ENCODE data around the gene GART. TPM values are rescaled to one million over a fixed set of nuclear protein-coding genes. Genes with fewer than 3 reads are reported as not detected.

The GART gene
- total RNA-seq, 1 experiment from 2014 or later, result 142 TPM

DNA sequence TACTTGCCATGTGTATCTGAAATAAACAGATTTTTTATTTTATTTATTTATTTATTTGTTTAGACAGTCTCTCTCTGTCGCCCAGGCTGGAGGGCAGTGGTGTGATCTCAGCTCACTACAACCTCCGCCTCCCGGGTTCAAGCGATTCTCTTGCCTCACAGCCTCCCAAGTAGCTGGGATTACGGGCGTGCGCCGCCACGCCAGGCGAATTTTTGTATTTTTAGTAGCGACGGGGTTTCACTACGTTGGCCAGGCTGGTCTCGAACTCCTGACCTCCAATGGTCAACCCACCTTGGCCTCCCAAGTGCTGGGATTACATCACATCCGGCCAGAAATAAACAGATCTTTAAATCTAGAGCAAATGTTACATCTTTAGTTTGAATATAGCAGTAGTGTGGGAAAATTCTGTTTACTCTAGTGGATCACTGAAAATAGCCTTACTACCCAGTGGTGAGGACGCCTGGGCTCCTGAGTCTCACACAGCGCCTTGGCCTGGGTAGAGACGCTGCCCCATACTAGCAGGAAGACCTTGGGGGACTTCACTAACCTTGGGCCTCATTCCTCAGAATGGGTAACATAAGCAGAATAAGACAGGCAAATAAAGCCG, 709 bp downstream of the GART start:
- TF ChIP-seq EZH2phosphoT487 (IDR thresholded peaks at IDR 0.05; ENCODE audit: borderline replicate concordance, low read length) (no peak), EZH2 (IDR thresholded peaks at IDR 0.05; ENCODE audit: low read length, unreplicated experiment) (no peak)
- TF ChIP-seq, protein P1, sequence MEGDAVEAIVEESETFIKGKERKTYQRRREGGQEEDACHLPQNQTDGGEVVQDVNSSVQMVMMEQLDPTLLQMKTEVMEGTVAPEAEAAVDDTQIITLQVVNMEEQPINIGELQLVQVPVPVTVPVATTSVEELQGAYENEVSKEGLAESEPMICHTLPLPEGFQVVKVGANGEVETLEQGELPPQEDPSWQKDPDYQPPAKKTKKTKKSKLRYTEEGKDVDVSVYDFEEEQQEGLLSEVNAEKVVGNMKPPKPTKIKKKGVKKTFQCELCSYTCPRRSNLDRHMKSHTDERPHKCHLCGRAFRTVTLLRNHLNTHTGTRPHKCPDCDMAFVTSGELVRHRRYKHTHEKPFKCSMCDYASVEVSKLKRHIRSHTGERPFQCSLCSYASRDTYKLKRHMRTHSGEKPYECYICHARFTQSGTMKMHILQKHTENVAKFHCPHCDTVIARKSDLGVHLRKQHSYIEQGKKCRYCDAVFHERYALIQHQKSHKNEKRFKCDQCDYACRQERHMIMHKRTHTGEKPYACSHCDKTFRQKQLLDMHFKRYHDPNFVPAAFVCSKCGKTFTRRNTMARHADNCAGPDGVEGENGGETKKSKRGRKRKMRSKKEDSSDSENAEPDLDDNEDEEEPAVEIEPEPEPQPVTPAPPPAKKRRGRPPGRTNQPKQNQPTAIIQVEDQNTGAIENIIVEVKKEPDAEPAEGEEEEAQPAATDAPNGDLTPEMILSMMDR (conservative IDR thresholded peaks at IDR 0.05; ENCODE audit: low read depth, low read length), result no peak
- Histone ChIP-seq H3K4me3 (ENCODE audit: low read length) (peak overlapping the region; percentile 94), H3K9me2 (replicated peaks; ENCODE audit: low read length) (no peaks in the 10 kb centered on the region), H3K27ac (ENCODE audit: low read length) (peak overlapping the region; percentile 98), H3K4me2 (ENCODE audit: low read length) (peak overlapping the region; percentile 95), H3K36me3 (ENCODE audit: low read depth, low read length) (peaks cover 28% of the 10 kb centered on the region), H3K9me3 (ENCODE audit: low read length) (no peaks in the 10 kb centered on the region), H3K27me3 (ENCODE audit: low read length) (no peaks in the 10 kb centered on the region), H2AFZ (ENCODE audit: low read length) (peak overlapping the region; percentile 69), H4K20me1 (ENCODE audit: low read length) (peaks cover 37% of the 10 kb centered on the region), H3F3A (ENCODE audit: low read length, unreplicated experiment) (no peaks in the 10 kb centered on the region), H3K9ac (ENCODE audit: low read length) (peak overlapping the region; percentile 99), H3K4me1 (ENCODE audit: insufficient read depth, low read length) (peaks cover 22% of the 10 kb centered on the region), H3K79me2 (ENCODE audit: low read length) (peaks cover 92% of the 10 kb centered on the region)
- ChIA-PET POLR2A (ENCODE audit: unreplicated experiment) (interaction anchor here (0.6 kb wide), 2 partner anchors 136 to 267 kb away, joined by 3 read pairs; no protein-coding TSS in a partner anchor), CTCF (interaction anchor here (0.6 kb wide), 1 partner anchor 101 kb away, joined by 3 read pairs; no protein-coding TSS in a partner anchor)
- intact Hi-C loops (cut with micrococcal nuclease), result loop anchor here (5.0 kb wide), 3 partner anchors 46 to 159 kb away; partner anchors contain the start of gene DONSON
- DNase-seq (peak; percentile 30), ATAC-seq (no peak)
- no TSS peak for BruUV-seq (replicated peaks)

DNA sequence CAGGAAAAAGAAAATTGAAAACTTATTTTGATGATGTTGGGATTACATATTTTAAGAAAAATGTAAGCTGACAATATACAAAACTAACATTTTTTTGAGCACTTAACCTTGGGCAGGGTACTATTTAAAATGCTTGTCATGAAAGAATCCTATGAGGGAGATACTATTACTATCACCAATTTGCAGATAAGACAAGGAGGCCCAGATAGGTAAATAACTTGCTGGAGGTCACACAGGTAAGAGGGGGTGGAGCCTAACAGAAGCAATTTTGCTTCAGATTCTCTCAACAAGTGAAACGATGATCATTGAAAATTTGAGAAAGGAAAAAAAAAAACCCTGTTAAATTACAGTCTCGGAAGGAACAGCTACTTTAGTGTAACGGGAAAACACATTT, 1.2 kb downstream of the GART start:
- DNase-seq (no peak), ATAC-seq (no peak)
- Histone ChIP-seq H3K4me3 (ENCODE audit: low read length) (peak overlapping the region; percentile 94), H4K20me1 (ENCODE audit: low read length) (peaks cover 32% of the 10 kb centered on the region), H3K79me2 (ENCODE audit: low read length) (peaks cover 87% of the 10 kb centered on the region), H3F3A (ENCODE audit: low read length, unreplicated experiment) (no peaks in the 10 kb centered on the region), H3K9me2 (replicated peaks; ENCODE audit: low read length) (no peaks in the 10 kb centered on the region), H3K9ac (ENCODE audit: low read length) (peak overlapping the region; percentile 99; the same call in 1 of the 2 replicates), H3K27me3 (ENCODE audit: low read length) (no peaks in the 10 kb centered on the region), H3K4me2 (ENCODE audit: low read length) (peak overlapping the region; percentile 95), H2AFZ (ENCODE audit: low read length) (no peak overlapping the region), H3K27ac (ENCODE audit: low read length) (0 out of 2 replicates have a peak overlapping the region, but pooled peaks have one; percentile 1), H3K4me1 (ENCODE audit: insufficient read depth, low read length) (peaks cover 19% of the 10 kb centered on the region), H3K9me3 (ENCODE audit: low read length) (no peaks in the 10 kb centered on the region), H3K36me3 (ENCODE audit: low read depth, low read length) (peaks cover 29% of the 10 kb centered on the region)
- TF ChIP-seq EZH2 (IDR thresholded peaks at IDR 0.05; ENCODE audit: low read length, unreplicated experiment), result no peak
- no peak for TF ChIP-seq EZH2phosphoT487 (IDR thresholded peaks at IDR 0.05; ENCODE audit: borderline replicate concordance, low read length)
- TF ChIP-seq, protein P1 (conservative IDR thresholded peaks at IDR 0.05; ENCODE audit: low read depth, low read length), result no peak
- ChIA-PET POLR2A (ENCODE audit: unreplicated experiment) (interaction anchor here (0.6 kb wide), 1 partner anchor 135 kb away, joined by 3 read pairs; no protein-coding TSS in a partner anchor), CTCF (interaction anchor here (0.6 kb wide), 1 partner anchor 101 kb away, joined by 3 read pairs; no protein-coding TSS in a partner anchor)
- no TSS peak for BruUV-seq (replicated peaks)
- intact Hi-C loops (cut with micrococcal nuclease), result loop anchor here (5.0 kb wide), 3 partner anchors 47 to 158 kb away; partner anchors contain the start of gene DONSON

DNA sequence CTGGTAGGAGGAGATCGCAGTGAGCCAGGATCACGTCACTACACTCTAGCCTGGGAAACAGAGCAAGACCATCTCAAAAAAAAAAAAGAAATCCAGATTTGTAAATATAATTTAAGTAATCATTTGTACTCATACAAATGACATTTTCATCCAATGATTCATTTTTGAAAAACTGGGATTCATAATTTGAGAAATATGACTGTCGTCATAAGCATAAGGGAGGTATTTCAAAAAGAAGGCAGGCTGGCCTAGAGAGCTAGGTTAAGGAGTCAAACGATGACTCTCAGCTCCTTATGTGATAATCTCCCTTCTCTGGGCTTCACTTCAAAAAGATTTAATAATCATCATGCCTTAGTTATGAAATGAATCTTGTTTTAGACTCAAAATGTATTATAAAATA, 2.3 kb downstream of the GART start:
- H3K36me3 ChIP-seq (ENCODE audit: low read depth, low read length), result peaks cover 38% of the 10 kb centered on the region
- no peaks in the 10 kb centered on the region for H3K9me2 ChIP-seq (replicated peaks; ENCODE audit: low read length)
- BruUV-seq (replicated peaks), result no TSS peak
- no peaks in the 10 kb centered on the region for H3F3A ChIP-seq (ENCODE audit: low read length, unreplicated experiment)
- no peak for DNase-seq
- H3K79me2 ChIP-seq (ENCODE audit: low read length), result peaks cover 76% of the 10 kb centered on the region
- TF ChIP-seq, protein P1 (conservative IDR thresholded peaks at IDR 0.05; ENCODE audit: low read depth, low read length), result no peak
- TF ChIP-seq EZH2 (IDR thresholded peaks at IDR 0.05; ENCODE audit: low read length, unreplicated experiment), result no peak
- no peak for TF ChIP-seq EZH2phosphoT487 (IDR thresholded peaks at IDR 0.05; ENCODE audit: borderline replicate concordance, low read length)
- peaks cover 21% of the 10 kb centered on the region for H4K20me1 ChIP-seq (ENCODE audit: low read length)
- H3K4me3 ChIP-seq (ENCODE audit: low read length), result peak overlapping the region; percentile 94
- no peak for ATAC-seq
- H3K4me1 ChIP-seq (ENCODE audit: insufficient read depth, low read length), result peaks cover 13% of the 10 kb centered on the region
- CTCF ChIA-PET, result no interaction called here
- POLR2A ChIA-PET (ENCODE audit: unreplicated experiment), result no interaction called here
- H3K9me3 ChIP-seq (ENCODE audit: low read length), result no peaks in the 10 kb centered on the region
- intact Hi-C loops (cut with micrococcal nuclease), result loop anchor here (5.0 kb wide), 3 partner anchors 48 to 157 kb away; partner anchors contain the start of gene DONSON
- H3K4me2 ChIP-seq (ENCODE audit: low read length), result peak overlapping the region; percentile 95
- no peak overlapping the region; the same call in 1 of the 2 replicates for H3K9ac ChIP-seq (ENCODE audit: low read length)
- no peak overlapping the region for H2AFZ ChIP-seq (ENCODE audit: low read length)
- H3K27ac ChIP-seq (ENCODE audit: low read length), result no peak overlapping the region
- H3K27me3 ChIP-seq (ENCODE audit: low read length), result no peaks in the 10 kb centered on the region

Measured in PC-3 (cell line).